HG03095 (cell line): Measurements from ENCODE around the gene PTPRF.

Experiments used
- ATAC-seq: cut with Tn5 transposase; IDR thresholded peaks from one replicate; pipeline ENCODE4 v1.9.1; 2021; ENCODE audit warnings: moderate library complexity; ENCODE audit not compliant: unreplicated experiment

PTPRF gene

GRCh38 chr1:43576521-43576920 is 45.8 kb downstream of the PTPRF start:
- ATAC-seq: no peak

- ATAC-seq: no peak
These were observed 47.2 kb downstream of the PTPRF start for GRCh38 chr1:43577655-43578542.

GRCh38 chr1:43580039-43580438 is 49.4 kb downstream of the PTPRF start:
- ATAC-seq: no peak

- no peak for ATAC-seq
These were observed 51.5 kb downstream of the PTPRF start for GRCh38 chr1:43582162-43582566.

GRCh38 chr1:43583058-43583457 is 52.4 kb downstream of the PTPRF start:
- ATAC-seq: no peak

- ATAC-seq: no peak
These were observed 53.5 kb downstream of the PTPRF start for GRCh38 chr1:43584204-43584603.

- no peak for ATAC-seq
These were observed 54.9 kb downstream of the PTPRF start for GRCh38 chr1:43585557-43585956.

- ATAC-seq: no peak
These were observed 55.6 kb downstream of the PTPRF start for GRCh38 chr1:43586136-43586731.

GRCh38 chr1:43587001-43587400 is 56.3 kb downstream of the PTPRF start:
- no peak for ATAC-seq

- no peak for ATAC-seq
These were observed 56.9 kb downstream of the PTPRF start for GRCh38 chr1:43587594-43587993.

- ATAC-seq: no peak
These were observed 57.9 kb downstream of the PTPRF start for GRCh38 chr1:43588592-43588991.

- no peak for ATAC-seq
These were observed 59.8 kb downstream of the PTPRF start for GRCh38 chr1:43590388-43590925.

GRCh38 chr1:43591181-43591580 is 60.5 kb downstream of the PTPRF start:
- ATAC-seq: no peak

- ATAC-seq: no peak
These were observed 61.5 kb downstream of the PTPRF start for GRCh38 chr1:43592051-43592665.

GRCh38 chr1:43592974-43593683 is 62.4 kb downstream of the PTPRF start:
- ATAC-seq: no peak

- no peak for ATAC-seq
These were observed 65.9 kb downstream of the PTPRF start for GRCh38 chr1:43596579-43596978.

GRCh38 chr1:43597028-43597427 is 66.3 kb downstream of the PTPRF start:
- no peak for ATAC-seq

- no peak for ATAC-seq
These were observed 67.0 kb downstream of the PTPRF start for GRCh38 chr1:43597721-43598120.

- no peak for ATAC-seq
These were observed 67.9 kb downstream of the PTPRF start for GRCh38 chr1:43598622-43599021.

GRCh38 chr1:43600033-43601020 is 69.6 kb downstream of the PTPRF start:
- no peak for ATAC-seq
